Hepatocyte (in vitro differentiated cells): ENCODE measurements around the gene TBCD. TPM values are rescaled to one million over a fixed set of nuclear protein-coding genes. Genes with fewer than 3 reads are reported as not detected.

Experiments used
- DNase-seq: peaks from one replicate; pipeline ENCODE4 v3.0.0-alpha.2; 2016; ENCODE audit warnings: low spot score
- H2AFZ ChIP-seq: fragments of 200-600 bp; sonication (generic); 2 replicates; pipeline ENCODE4 v1.6.0; 2016; ENCODE audit warnings: antibody characterized with exemption, mild to moderate bottlenecking
- H3K27ac ChIP-seq: fragments of 200-600 bp; sonication (generic); 2 replicates; pipeline ENCODE4 v1.5.1; 2016; ENCODE audit warnings: mild to moderate bottlenecking
- H3K27me3 ChIP-seq: fragments of 200-600 bp; sonication (generic); 2 replicates; pipeline ENCODE4 v1.6.1; 2016
- H3K36me3 ChIP-seq: fragments of 200-600 bp; sonication (generic); replicated peaks from 2 replicates; pipeline ENCODE4 v1.5.1; 2016; ENCODE audit warnings: low read depth; ENCODE audit not compliant: insufficient read depth
- H3K4me1 ChIP-seq: fragments of 200-600 bp; sonication (generic); 2 replicates; pipeline ENCODE4 v1.5.1; 2016; ENCODE audit warnings: mild to moderate bottlenecking, moderate library complexity; ENCODE audit not compliant: insufficient read depth
- H3K4me2 ChIP-seq: fragments of 200-600 bp; sonication (generic); 2 replicates; pipeline ENCODE4 v1.6.0; 2016
- H3K4me3 ChIP-seq: fragments of 200-600 bp; sonication (generic); 2 replicates; pipeline ENCODE4 v1.5.1; 2016; ENCODE audit warnings: mild to moderate bottlenecking
- H3K79me2 ChIP-seq: fragments of 200-600 bp; sonication (generic); 2 replicates; pipeline ENCODE4 v1.6.0; 2017; ENCODE audit warnings: mild to moderate bottlenecking
- H3K9me2 ChIP-seq: fragments of 200-600 bp; sonication (generic); replicated peaks from 2 replicates; pipeline ENCODE4 v1.6.0; 2017; ENCODE audit warnings: mild to moderate bottlenecking; ENCODE audit not compliant: insufficient read depth
- H3K9me3 ChIP-seq: fragments of 200-600 bp; sonication (generic); 2 replicates; pipeline ENCODE4 v1.5.1; 2016; ENCODE audit warnings: low read depth, mild to moderate bottlenecking
- H4K20me1 ChIP-seq: fragments of 200-600 bp; sonication (generic); 2 replicates; pipeline ENCODE4 v1.6.0; 2016; ENCODE audit warnings: mild to moderate bottlenecking; ENCODE audit not compliant: insufficient read depth, poor library complexity, severe bottlenecking
- CTCF ChIP-seq: fragments of 200-600 bp; sonication (generic); IDR thresholded peaks from 2 replicates; pipeline ENCODE4 v1.5.1; 2016; ENCODE audit warnings: antibody characterized with exemption, mild to moderate bottlenecking; ENCODE audit not compliant: poor library complexity
- EZH2 ChIP-seq: fragments of 200-600 bp; sonication (generic); IDR thresholded peaks from 2 replicates; pipeline ENCODE4 v1.6.1; 2016; ENCODE audit warnings: antibody characterized with exemption, mild to moderate bottlenecking, borderline replicate concordance
- EZH2phosphoT487 ChIP-seq: fragments of 200-600 bp; sonication (generic); IDR thresholded peaks from one replicate; pipeline ENCODE4 v1.6.1; 2018; ENCODE audit warnings: antibody characterized with exemption, mild to moderate bottlenecking, low read depth, moderate library complexity; ENCODE audit not compliant: unreplicated experiment, severe bottlenecking
- WGBS: methylation state at CpG from one replicate; pipeline ENCODE4 v1.1.6; 2016; ENCODE audit warnings: low lambda C conversion rate; ENCODE audit errors: missing lambda C conversion rate; 5-methylcytosine and 5-hydroxymethylcytosine counted together
- polyA plus RNA-seq: library from polyadenylated mRNA; unstranded; fragments of >200 nt; fragmentation: Nextera tagmentation; extraction: Ambion mirVana; gene quantifications from 2 replicates; pipeline ENCODE4 v1.2.1, GENCODE V29; 2016
- total RNA-seq: library from RNA; depleted of rRNA; stranded (reverse); fragments of >200 nt; gene quantifications from 2 replicates; pipeline ENCODE4 v1.2.3, GENCODE V29; 2014

TBCD gene
- total and polyA plus RNA-seq, 2 experiments from 2014 or later = 24.5 to 41.5 TPM

DNA sequence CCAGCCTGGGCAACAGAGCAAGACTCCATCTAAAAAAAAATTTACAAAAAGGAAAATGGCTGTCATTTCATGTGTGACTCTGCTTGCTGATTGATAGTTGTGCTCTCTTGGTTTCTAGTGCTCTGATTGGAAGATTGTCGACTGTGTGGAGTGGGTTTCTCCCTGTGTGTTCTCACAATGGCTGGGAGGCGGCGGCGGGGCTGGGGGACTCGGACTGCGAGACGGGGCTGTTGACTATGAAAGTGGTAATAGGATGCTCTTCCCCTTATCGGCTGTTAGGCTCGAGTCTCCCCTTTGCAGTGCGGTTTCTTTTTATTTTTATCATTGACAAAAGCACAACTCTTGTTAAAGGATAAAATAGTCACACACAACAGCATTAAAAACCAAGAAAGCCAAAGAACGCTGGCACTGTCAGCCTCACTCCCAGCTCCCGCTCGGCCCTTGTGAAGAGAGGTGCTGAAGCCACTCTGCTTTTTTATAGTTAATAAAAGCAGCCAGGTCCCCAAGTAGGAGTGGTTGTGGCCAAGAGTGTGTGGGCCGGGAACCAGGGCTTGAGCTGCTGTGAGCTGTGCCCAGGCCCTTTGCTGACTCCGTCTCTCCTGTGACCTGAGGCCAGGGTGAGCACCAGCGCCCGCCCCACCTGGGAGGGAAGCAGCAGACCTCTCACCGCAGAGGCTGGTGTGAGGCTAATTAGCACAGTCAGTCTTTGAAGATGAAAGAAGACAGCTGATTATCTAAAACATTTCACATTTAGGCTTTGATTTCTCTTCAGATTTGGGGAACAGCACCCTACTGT lies 36.5 kb downstream of the TBCD start:
- Histone ChIP-seq H3K4me1 (peaks cover 3% of the 10 kb centered on the region), H2AFZ (no peak overlapping the region), H4K20me1 (no peaks in the 10 kb centered on the region), H3K9me2 (no peaks in the 10 kb centered on the region), H3K27ac (no peak overlapping the region), H3K27me3 (no peaks in the 10 kb centered on the region), H3K36me3 (no peaks in the 10 kb centered on the region), H3K4me3 (no peak overlapping the region), H3K9me3 (no peaks in the 10 kb centered on the region), H3K79me2 (no peaks in the 10 kb centered on the region), H3K4me2 (no peak overlapping the region)
- no peak for DNase-seq
- no peak for TF ChIP-seq EZH2phosphoT487
- no peak for TF ChIP-seq EZH2
- no peak for TF ChIP-seq CTCF
- 87% methylated on average over 18 of the region's 18 CpGs for WGBS

DNA sequence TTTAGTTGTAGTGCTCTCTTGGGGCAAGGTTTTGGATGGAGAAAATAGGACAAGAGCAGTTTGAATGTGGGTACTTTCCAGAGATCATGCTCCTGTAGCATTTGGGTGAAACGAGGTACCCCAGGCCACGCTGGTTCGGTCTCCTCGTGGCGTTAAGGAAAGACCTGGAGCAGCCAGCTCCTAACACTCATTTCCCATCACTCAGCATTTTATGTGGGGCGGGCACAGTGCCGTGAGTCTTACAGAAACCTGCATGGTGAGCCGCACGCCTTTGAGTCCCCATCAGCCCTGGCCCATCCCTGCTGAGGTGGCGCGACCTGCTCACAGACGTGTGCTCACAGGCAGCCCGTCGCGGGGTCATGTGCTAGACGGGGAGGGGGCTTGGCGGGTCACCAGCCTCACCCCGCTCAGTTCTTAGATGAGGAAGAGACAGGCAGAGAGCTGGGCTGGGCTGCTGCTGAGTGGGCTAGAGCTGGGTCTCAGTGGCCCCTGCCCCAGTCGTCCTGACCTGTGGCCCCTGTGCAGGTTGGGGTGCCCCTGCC lies 37.3 kb downstream of the TBCD start:
- Histone ChIP-seq H2AFZ (no peak overlapping the region), H3K9me2 (no peaks in the 10 kb centered on the region), H3K27me3 (no peaks in the 10 kb centered on the region), H3K4me3 (no peak overlapping the region), H3K9me3 (no peaks in the 10 kb centered on the region), H3K36me3 (no peaks in the 10 kb centered on the region), H3K27ac (no peak overlapping the region), H3K4me2 (no peak overlapping the region), H4K20me1 (no peaks in the 10 kb centered on the region), H3K79me2 (no peaks in the 10 kb centered on the region), H3K4me1 (peaks cover 11% of the 10 kb centered on the region)
- no peak for DNase-seq
- WGBS = 98% methylated on average over 19 of the region's 19 CpGs
- TF ChIP-seq EZH2phosphoT487 (no peak), CTCF (no peak), EZH2 (no peak)

- no peak for TF ChIP-seq EZH2phosphoT487
- no peaks in the 10 kb centered on the region for H3K79me2 ChIP-seq
Observed at GRCh38 chr17:82789806-82790205, 37.9 kb downstream of the TBCD start.

GRCh38 chr17:82790391-82790790 lies 38.5 kb downstream of the TBCD start:
- Histone ChIP-seq H3K27ac (no peak overlapping the region), H2AFZ (no peak overlapping the region), H3K4me3 (no peak overlapping the region), H3K9me2 (no peaks in the 10 kb centered on the region), H4K20me1 (no peaks in the 10 kb centered on the region), H3K9me3 (no peaks in the 10 kb centered on the region), H3K4me1 (peaks cover 18% of the 10 kb centered on the region), H3K4me2 (no peak overlapping the region), H3K36me3 (no peaks in the 10 kb centered on the region), H3K79me2 (no peaks in the 10 kb centered on the region), H3K27me3 (no peaks in the 10 kb centered on the region)
- no peak for DNase-seq
- over 99% methylated on average over 13 of the region's 13 CpGs for WGBS
- TF ChIP-seq CTCF (no peak), EZH2 (no peak), EZH2phosphoT487 (no peak)

More at GRCh38 chr17:82789806-82790205, 37.9 kb downstream of the TBCD start:
- 97% methylated on average over 18 of the region's 18 CpGs for WGBS
- Histone ChIP-seq H3K9me2 (no peaks in the 10 kb centered on the region), H3K4me1 (peaks cover 17% of the 10 kb centered on the region), H4K20me1 (no peaks in the 10 kb centered on the region), H2AFZ (no peak overlapping the region), H3K27ac (no peak overlapping the region), H3K9me3 (no peaks in the 10 kb centered on the region), H3K4me3 (no peak overlapping the region), H3K27me3 (no peaks in the 10 kb centered on the region), H3K36me3 (no peaks in the 10 kb centered on the region), H3K4me2 (no peak overlapping the region)
- no peak for DNase-seq
